Duodenal mucosa (tissue), 2 donors: Measurements from ENCODE around the gene KCNJ14.

Experiments
- H3K27ac ChIP-seq: one replicate; pipeline ENCODE4 v1.7.0; 2013; ENCODE audit warnings: low read depth, low read length
- H3K27me3 ChIP-seq, 2 donors: one replicate each; pipeline ENCODE4 v1.7.0; 2013; ENCODE audit warnings: low read length in 2 of 2, control low read depth in 1 of 2; ENCODE audit not compliant: insufficient read depth in 2 of 2, control insufficient read depth in 1 of 2
- H3K36me3 ChIP-seq, 2 donors: one replicate each; pipeline ENCODE4 v1.7.0; 2013; ENCODE audit warnings: low read length in 2 of 2, control low read depth in 1 of 2; ENCODE audit not compliant: insufficient read depth in 2 of 2, control insufficient read depth in 1 of 2
- H3K4me1 ChIP-seq, 2 donors: one replicate each; pipeline ENCODE4 v1.7.0; 2013; ENCODE audit warnings: low read length in 2 of 2, control low read depth in 1 of 2; ENCODE audit not compliant: insufficient read depth in 2 of 2, control insufficient read depth in 1 of 2
- H3K4me3 ChIP-seq, 2 donors: one replicate each; pipeline ENCODE4 v1.7.0; 2013; ENCODE audit warnings: low read length in 2 of 2, low read depth in 1 of 2
- H3K9ac ChIP-seq, 2 donors: one replicate each; pipeline ENCODE4 v1.7.0; 2013; ENCODE audit warnings: low read length in 2 of 2, low read depth in 1 of 2
- H3K9me3 ChIP-seq, 2 donors: one replicate each; pipeline ENCODE4 v1.7.0; 2013; ENCODE audit warnings: low read length in 2 of 2, control low read depth in 1 of 2; ENCODE audit not compliant: control insufficient read depth in 1 of 2

Gene KCNJ14

GRCh38 chr19:48444936-48445200 is 10.5 kb upstream of the KCNJ14 start:
- Histone ChIP-seq H3K9me3 (no peaks in the 10 kb centered on the region), H3K4me3 (peak overlapping the region; percentile 92 to 98), H3K36me3 (peaks cover 4 to 26% of the 10 kb centered on the region in 2 donors), H3K27ac (no peak overlapping the region), H3K9ac (peak overlapping the region; percentile 0 to 68), H3K4me1 (peaks cover 12 to 22% of the 10 kb centered on the region in 2 donors), H3K27me3 (peaks cover 22 to 23% of the 10 kb centered on the region in 2 donors)

DNA sequence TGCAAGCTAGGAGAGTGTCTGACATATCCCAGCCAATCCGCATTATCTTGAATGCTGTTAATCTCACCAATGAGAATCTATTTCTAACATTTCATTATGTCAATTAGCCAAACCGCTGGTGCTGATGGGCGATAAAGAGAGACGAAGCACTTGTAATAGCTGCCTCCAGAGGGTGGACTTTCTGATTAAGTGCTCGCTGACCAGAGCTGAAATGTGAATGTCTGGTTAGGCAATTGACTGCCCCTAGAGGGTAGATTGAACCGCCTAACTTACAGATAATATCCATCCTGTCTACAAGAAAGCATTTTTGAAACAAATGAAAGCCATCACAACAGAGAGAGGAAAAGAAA is 10.1 kb upstream of the KCNJ14 start:
- Histone ChIP-seq H3K36me3 (peaks cover 8 to 29% of the 10 kb centered on the region in 2 donors), H3K4me3 (peak overlapping the region; percentile 92 to 98)

DNA sequence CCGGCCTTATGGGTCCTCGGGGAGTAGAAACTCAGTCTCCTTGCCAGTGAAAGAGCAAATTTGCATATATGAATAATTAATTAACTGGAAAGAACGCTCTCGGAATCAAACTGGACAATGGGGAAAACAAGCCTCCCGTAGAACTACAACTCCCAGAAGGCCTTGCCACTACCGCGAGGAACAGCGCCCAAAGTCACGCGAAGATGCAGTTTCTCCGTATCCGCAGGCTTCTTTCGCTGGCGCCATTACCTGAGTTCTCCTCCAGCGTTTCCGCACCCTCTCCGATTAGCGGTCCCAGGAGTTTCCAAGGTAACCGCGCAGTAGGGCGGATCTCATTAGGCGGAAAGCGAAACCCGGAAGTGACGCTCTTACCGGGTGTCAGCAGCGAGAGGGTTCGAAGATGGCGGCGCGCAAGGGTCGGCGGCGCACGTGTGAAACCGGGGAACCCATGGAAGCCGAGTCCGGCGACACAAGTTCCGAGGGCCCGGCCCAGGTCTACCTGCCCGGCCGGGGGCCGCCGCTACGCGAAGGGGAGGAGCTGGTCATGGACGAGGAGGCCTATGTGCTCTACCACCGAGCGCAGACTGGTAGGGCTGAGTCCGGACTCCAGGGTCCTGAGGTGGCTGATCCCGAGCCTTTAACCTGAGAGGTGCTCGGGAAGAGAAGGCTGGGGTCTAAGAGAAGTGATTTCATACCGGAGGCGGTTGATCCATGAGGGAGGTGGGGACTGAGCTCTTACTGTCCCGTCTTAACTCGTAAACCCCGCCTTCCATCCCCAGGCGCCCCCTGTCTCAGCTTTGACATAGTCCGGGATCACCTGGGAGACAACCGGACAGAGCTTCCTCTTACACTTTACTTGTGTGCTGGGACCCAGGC is 9.5 kb upstream of the KCNJ14 start, which contains the start of gene GRWD1:
TSS of gene GRWD1 (plus strand) at position 378 of the 876 bp plus-strand sequence. CDS start at position 401, 23 bp downstream.
- H3K27me3 ChIP-seq, result peaks cover 22 to 23% of the 10 kb centered on the region in 2 donors
- H3K4me3 ChIP-seq, result peak within 1 kb of the TSS; percentile 92 to 98
- no peaks in the 10 kb centered on the region for H3K9me3 ChIP-seq
- peak within 1 kb of the TSS; percentile 68 to 80 for H3K9ac ChIP-seq
- H3K27ac ChIP-seq, result peak within 1 kb of the TSS; percentile 89
- peaks cover 12 to 22% of the 10 kb centered on the region in 2 donors for H3K4me1 ChIP-seq
- H3K36me3 ChIP-seq, result peaks cover 14 to 36% of the 10 kb centered on the region in 2 donors

More for the DNA sequence above, 10.1 kb upstream of the KCNJ14 start:
- H3K9me3 ChIP-seq, result no peaks in the 10 kb centered on the region
- H3K9ac ChIP-seq, result peak overlapping the region; percentile 68 to 80
- H3K27ac ChIP-seq, result no peak overlapping the region
- H3K27me3 ChIP-seq, result peaks cover 22 to 23% of the 10 kb centered on the region in 2 donors
- peaks cover 12 to 22% of the 10 kb centered on the region in 2 donors for H3K4me1 ChIP-seq

DNA sequence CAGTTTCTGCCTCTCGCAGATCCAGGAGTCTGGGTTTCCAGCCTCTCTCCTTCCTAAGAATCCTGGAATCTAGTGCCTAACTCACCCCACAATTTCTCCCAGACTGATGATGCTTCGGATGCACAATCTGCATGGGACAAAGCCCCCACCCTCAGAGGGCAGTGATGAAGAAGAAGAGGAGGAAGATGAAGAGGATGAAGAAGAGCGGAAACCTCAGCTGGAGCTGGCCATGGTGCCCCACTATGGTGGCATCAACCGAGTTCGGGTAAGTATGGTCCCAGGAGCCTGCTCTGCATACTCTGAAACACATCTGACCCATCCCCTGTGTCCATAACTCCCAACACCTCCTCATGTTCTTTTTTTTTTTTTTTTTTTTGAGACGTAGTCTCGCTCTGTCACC is 8.8 kb upstream of the KCNJ14 start:
- no peak overlapping the region for H3K27ac ChIP-seq
- peaks cover 21 to 43% of the 10 kb centered on the region in 2 donors for H3K36me3 ChIP-seq
- peaks cover 20% of the 10 kb centered on the region in 2 donors for H3K27me3 ChIP-seq
- no peaks in the 10 kb centered on the region for H3K9me3 ChIP-seq
- peak overlapping the region; percentile 92 to 98 for H3K4me3 ChIP-seq
- H3K4me1 ChIP-seq, result peaks cover 12 to 22% of the 10 kb centered on the region in 2 donors
- peak overlapping the region; percentile 68 to 80 for H3K9ac ChIP-seq

DNA sequence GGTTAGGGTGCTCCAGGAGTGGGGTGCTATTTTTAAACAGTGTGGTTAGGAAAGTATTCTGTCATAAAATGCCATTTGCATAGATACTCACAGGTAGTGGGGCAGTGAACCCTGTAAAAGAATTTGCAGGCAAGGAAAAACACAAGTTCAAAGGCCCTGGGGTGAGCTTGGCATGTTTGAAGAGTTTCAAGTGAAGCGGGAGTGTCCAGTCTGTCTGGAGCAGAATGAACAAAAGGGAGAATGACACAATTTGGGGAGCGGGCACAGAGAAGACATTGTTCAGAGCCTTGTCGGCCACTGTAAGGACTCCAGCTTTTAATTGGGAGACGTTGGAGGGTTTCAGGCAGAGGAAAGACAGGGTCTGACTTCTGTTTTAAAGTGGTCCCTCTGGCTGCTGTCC is 6.8 kb upstream of the KCNJ14 start:
- H3K9ac ChIP-seq, result no peak overlapping the region
- no peak overlapping the region for H3K4me3 ChIP-seq
- no peak overlapping the region for H3K27ac ChIP-seq
- H3K27me3 ChIP-seq, result peaks cover 12% of the 10 kb centered on the region in 2 donors
- no peaks in the 10 kb centered on the region for H3K9me3 ChIP-seq
- H3K4me1 ChIP-seq, result peaks cover 12 to 22% of the 10 kb centered on the region in 2 donors
- peaks cover 28 to 59% of the 10 kb centered on the region in 2 donors for H3K36me3 ChIP-seq

DNA sequence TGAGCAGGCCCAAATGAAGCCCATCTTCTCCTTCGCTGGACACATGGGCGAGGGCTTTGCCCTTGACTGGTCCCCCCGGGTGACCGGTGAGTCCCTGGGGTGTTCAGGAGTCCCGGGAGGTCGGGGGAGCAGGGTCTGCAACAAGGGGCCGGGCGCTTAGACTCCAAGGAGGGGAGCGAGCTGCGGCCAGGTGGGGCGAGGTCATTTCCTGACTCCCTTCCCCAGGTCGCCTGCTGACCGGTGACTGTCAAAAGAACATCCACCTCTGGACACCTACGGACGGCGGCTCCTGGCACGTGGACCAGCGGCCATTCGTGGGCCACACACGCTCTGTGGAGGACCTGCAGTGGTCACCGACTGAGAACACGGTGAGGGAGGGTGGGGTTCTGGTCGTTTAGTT is 4.9 kb upstream of the KCNJ14 start:
- Histone ChIP-seq H3K9ac (no peak overlapping the region), H3K36me3 (peaks cover 29 to 71% of the 10 kb centered on the region in 2 donors), H3K9me3 (no peaks in the 10 kb centered on the region), H3K27ac (no peak overlapping the region), H3K4me3 (no peak overlapping the region), H3K4me1 (peaks cover 7% of the 10 kb centered on the region in 2 donors), H3K27me3 (no peaks in the 10 kb centered on the region)

GRCh38 chr19:48450863-48451262 is 4.5 kb upstream of the KCNJ14 start:
- no peak overlapping the region for H3K9ac ChIP-seq
- peaks cover 7% of the 10 kb centered on the region in 2 donors for H3K4me1 ChIP-seq
- H3K27ac ChIP-seq, result no peak overlapping the region
- no peaks in the 10 kb centered on the region for H3K9me3 ChIP-seq
- H3K4me3 ChIP-seq, result no peak overlapping the region
- H3K27me3 ChIP-seq, result no peaks in the 10 kb centered on the region
- H3K36me3 ChIP-seq, result peaks cover 33 to 75% of the 10 kb centered on the region in 2 donors

DNA sequence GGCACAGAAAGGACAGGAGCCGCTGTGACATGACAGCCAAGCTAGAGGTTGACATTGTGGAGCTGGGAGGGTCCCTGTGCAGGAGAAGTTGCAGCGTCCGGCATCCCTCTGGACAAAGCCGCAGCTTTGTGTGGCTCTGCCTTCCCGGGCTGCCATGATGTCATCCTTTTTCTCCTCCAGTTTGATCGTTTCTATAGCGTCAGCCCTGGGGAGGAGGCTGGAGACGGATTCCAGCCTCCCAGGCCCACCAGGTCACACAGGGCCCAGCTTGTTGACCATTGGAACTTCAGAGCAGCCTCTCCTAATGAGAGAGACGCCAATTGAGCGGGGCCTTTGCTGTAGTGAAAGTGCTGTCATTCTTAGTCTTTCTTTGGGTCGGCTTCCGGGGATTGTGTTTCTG is 3.8 kb upstream of the KCNJ14 start:
- Histone ChIP-seq H3K36me3 (peaks cover 35 to 80% of the 10 kb centered on the region in 2 donors), H3K4me1 (peaks cover 2% of the 10 kb centered on the region in 2 donors), H3K27ac (no peak overlapping the region), H3K9ac (no peak overlapping the region), H3K27me3 (no peaks in the 10 kb centered on the region), H3K4me3 (no peak overlapping the region), H3K9me3 (no peaks in the 10 kb centered on the region)

GRCh38 chr19:48452289-48453190 is 2.8 kb upstream of the KCNJ14 start:
- H3K36me3 ChIP-seq, result peaks cover 35 to 79% of the 10 kb centered on the region in 2 donors
- no peak overlapping the region for H3K27ac ChIP-seq

More at GRCh38 chr19:48452289-48453190, 2.8 kb upstream of the KCNJ14 start:
- Histone ChIP-seq H3K4me1 (no peaks in the 10 kb centered on the region), H3K4me3 (no peak overlapping the region), H3K27me3 (no peaks in the 10 kb centered on the region), H3K9me3 (no peaks in the 10 kb centered on the region), H3K9ac (no peak overlapping the region)
